Measurements from ENCODE around the gene WNT16.
"Not testable (repeated sequence)": the region's sequence is repeated elsewhere in the genome, so short reads cannot be mapped to it uniquely, and the experiment has no call there.

WNT16 gene

GRCh38 chr7:121328508-121329190 is at the start of gene WNT16:
Gene WNT16 (plus strand): TSS chr7:121329000. CDS start chr7:121329293, 293 bp downstream.
- no peak for DNase-seq (ENCODE audit: low read depth in 2 of 2, low spot score in 1 of 2)

- no peak for DNase-seq (ENCODE audit: low read depth in 2 of 2, low spot score in 1 of 2)
These were observed 49.7 kb upstream of the WNT16 start for GRCh38 chr7:121279060-121279620.

GRCh38 chr7:121279822-121280221 is 49.0 kb upstream of the WNT16 start:
- DNase-seq (ENCODE audit: low read depth in 2 of 2, low spot score in 1 of 2), result no peak

GRCh38 chr7:121280656-121281055 is 48.1 kb upstream of the WNT16 start:
- DNase-seq (ENCODE audit: low read depth in 2 of 2, low spot score in 1 of 2), result no peak

GRCh38 chr7:121282129-121282528 is 46.7 kb upstream of the WNT16 start:
- DNase-seq (ENCODE audit: low read depth in 2 of 2, low spot score in 1 of 2), result no peak

GRCh38 chr7:121285066-121285667 is 43.6 kb upstream of the WNT16 start:
- DNase-seq (ENCODE audit: low read depth in 2 of 2, low spot score in 1 of 2), result no peak

GRCh38 chr7:121286186-121286585 is 42.6 kb upstream of the WNT16 start:
- no peak for DNase-seq (ENCODE audit: low read depth in 2 of 2, low spot score in 1 of 2)

GRCh38 chr7:121286742-121287734 is 41.8 kb upstream of the WNT16 start:
- no peak for DNase-seq (ENCODE audit: low read depth in 2 of 2, low spot score in 1 of 2)

GRCh38 chr7:121288894-121289293 is 39.9 kb upstream of the WNT16 start:
- no peak for DNase-seq (ENCODE audit: low read depth in 2 of 2, low spot score in 1 of 2)

GRCh38 chr7:121289930-121290329 is 38.9 kb upstream of the WNT16 start:
- DNase-seq (ENCODE audit: low read depth in 2 of 2, low spot score in 1 of 2), result not testable (repeated sequence)

GRCh38 chr7:121294448-121294992 is 34.3 kb upstream of the WNT16 start:
- no peak for DNase-seq (ENCODE audit: low read depth in 2 of 2, low spot score in 1 of 2)

GRCh38 chr7:121297843-121298242 is 31.0 kb upstream of the WNT16 start:
- no peak for DNase-seq (ENCODE audit: low read depth in 2 of 2, low spot score in 1 of 2)

- DNase-seq (ENCODE audit: low read depth in 2 of 2, low spot score in 1 of 2), result no peak
These were observed 30.0 kb upstream of the WNT16 start for GRCh38 chr7:121298831-121299239.

- DNase-seq (ENCODE audit: low read depth in 2 of 2, low spot score in 1 of 2), result no peak
These were observed 27.9 kb upstream of the WNT16 start for GRCh38 chr7:121300685-121301420.

GRCh38 chr7:121301446-121302213 is 27.2 kb upstream of the WNT16 start:
- no peak for DNase-seq (ENCODE audit: low read depth in 2 of 2, low spot score in 1 of 2)

- DNase-seq (ENCODE audit: low read depth in 2 of 2, low spot score in 1 of 2), result no peak
These were observed 26.5 kb upstream of the WNT16 start for GRCh38 chr7:121302214-121302745.

- DNase-seq (ENCODE audit: low read depth in 2 of 2, low spot score in 1 of 2), result no peak
These were observed 25.2 kb upstream of the WNT16 start for GRCh38 chr7:121303422-121304101.

- no peak for DNase-seq (ENCODE audit: low read depth in 2 of 2, low spot score in 1 of 2)
These were observed 24.6 kb upstream of the WNT16 start for GRCh38 chr7:121304102-121304658.
